GM21367 (cell line): Measurements from ENCODE around the gene PSMC3IP.
A peak's percentile ranks its signal among the peaks of the same experiment; 100 is the strongest.

ENCODE experiments used
- ATAC-seq: cut with Tn5 transposase; IDR thresholded peaks from one replicate; pipeline ENCODE4 v1.9.1; 2021; ENCODE audit not compliant: unreplicated experiment

Gene PSMC3IP

DNA sequence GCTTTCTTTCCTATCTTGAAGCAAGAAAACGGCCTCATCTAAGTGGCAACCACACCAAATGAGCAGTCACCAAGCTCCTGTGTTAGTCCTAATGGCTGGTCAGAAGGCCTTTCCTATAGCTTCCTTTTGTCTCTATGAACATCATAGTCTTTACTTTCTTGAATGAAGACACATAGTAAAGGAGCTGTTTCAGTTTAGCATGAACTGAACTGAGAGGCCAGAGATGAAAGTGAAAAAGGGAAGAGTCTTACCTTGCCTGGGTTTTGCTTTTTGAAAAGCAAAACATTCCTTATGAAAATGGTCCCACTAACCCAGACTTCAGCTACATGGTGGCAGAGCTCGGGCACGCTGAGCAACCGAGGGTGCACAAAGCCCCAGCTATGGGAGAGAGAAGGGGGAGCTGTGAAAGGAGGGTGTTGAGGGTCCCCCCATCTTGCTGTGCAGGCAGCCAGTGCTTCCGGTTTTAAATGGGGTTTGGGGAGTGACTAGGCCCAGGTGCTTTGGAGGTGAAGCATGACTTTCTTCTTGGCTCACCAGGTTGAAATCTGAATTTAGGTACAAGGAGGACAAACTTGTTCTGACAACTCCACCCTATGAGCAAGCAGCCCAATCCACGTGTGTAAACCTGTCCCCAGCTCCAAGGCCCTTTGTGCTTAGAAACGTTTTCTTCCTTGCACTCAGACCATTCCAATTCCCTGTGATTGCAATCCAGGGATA lies 9.1 kb upstream of the PSMC3IP start:
- ATAC-seq = no peak

DNA sequence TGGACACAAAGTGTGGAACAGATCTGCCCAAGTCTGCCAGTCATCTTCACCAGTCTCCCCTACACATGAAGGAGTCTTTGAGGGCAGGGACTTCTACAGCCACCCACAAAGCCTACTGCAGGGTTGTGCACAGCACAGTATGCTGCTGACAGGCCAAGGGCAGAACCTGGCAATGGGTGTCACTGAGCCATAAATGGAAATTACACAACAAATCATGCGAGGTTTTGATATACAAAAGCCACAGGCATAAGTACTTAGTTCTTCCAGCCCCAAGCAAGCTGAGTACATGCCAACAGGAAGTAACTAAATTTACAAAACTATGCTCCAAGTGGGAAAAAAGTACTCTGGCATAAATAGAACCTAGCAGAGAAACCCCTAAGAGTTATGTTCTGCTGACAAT lies 7.8 kb upstream of the PSMC3IP start:
- ATAC-seq = no peak

DNA sequence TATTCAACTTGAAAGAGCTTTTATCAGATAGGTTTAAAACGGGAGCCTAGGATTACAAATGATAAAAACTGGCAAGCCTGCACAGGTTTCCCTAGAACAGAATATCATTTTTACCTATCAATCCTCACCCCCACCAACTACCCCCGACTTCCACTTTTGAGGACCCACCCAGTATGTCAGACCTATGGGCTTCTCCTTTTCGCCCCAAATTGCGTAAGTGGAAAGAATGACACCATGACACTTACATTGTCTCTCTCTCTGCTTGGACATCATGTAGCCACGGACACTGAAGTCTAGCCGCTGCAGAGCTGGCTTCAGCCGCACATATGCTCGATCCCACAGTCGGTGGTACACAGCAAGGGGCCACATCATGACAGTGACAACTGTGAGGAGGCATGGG lies 7.4 kb upstream of the PSMC3IP start:
- ATAC-seq = no peak

DNA sequence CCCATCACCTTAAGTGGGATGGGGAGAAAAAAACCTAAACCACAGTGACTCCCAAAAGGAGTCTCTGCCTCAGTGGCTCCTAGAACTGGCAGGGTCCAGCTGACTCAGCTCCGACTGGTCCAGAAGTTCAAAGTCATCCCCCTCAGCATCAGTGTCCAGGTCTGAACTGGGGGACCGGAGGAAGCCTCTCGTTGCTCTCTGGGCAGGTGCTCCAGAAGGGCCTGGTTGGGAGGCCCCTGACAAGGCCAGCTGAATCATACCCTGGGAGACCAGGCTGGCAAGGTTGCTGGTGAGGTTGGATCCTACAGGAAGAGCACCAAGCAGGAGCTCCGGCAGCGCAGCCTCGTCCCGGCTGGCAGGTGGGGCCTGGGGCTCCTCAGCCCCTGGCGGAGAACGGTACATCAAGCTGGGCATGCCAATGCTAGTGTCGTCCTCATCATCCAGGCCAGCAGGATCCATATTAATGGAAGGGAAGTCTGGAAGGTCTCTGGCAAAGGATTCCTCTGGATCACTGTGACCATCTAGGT lies 4.3 kb upstream of the PSMC3IP start:
- no peak for ATAC-seq

DNA sequence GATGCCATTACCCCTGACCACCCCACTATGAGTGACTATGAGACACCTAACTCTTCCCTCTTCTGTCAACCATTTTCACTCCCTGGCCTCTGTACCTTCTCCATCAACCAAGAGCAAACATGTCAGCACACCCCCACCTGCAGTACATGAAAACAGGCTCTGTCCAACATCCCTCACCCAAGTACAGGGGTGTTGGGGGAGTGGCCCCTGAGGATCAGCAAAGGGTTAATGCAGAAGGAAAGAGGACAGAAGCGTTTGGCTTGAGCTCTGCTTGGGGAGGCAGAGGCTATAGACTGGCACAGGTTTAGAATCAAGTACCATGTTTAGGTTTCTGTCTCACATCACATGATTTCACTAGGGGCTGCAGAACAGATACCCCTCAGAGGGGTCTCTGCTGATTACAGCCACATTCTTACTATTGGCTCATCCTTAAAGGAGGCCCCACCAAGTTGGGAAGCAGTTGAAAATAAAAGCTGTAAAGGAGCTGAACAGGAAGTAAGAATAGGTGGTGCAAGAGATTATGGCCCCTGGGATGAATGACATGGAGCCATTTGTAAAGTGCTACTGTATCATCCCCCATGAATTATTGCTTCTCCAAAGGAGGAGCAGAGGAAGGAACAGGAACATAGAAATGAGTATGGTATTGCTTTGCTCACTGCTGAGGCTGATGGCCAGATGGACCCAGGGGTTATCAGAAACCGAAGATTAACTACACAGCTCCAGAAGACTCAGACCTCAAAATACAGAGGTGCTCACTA lies 2.4 kb upstream of the PSMC3IP start:
- ATAC-seq = no peak

DNA sequence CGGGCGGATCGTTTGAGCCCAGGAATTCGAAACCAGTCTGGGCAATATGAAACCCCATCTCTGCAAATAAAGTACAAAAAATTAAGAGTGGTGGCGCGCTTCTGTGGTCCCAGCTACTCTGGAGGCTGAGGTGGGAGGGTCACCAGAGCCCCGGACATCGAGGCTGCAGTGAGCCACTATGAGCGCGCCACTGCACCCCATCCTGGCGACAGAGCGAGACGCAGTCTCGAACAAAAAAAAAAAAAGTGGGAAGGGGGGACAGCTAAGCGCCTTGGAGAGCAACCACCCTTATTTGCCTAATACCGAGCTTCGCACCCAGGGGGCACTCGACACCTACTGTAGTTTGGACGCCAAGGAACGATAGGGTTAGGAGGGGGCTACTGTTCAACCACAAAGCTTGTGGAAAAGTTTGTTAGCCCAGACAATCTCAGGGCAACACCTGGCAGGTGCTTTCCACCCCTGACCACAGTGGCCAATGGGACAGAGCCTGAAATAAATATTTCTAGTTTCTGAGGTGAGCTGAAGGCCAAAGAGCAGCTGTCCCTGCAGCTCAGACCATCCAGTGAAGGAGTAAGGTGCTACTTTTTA lies 847 bp upstream of the PSMC3IP start:
- no peak for ATAC-seq

DNA sequence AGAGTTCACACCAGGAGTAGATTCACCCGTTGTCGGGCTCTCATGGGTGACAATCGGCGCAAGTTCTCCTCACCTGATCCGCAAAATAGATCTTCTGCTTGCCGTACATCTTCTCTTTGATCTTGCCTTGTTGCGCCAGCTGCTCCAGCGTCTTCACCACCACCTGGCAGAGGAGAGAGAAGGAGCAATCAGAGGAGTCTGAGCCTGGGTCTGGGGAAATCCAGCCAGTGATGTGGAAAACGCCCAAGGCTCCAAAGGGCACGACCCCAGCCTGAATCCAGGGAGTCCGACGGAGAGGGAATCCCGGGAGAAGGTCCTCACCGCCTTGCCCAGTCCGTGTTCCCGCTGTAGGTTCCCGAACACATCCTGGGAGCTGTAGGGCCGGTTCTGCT lies 393 bp downstream of the PSMC3IP start:
- ATAC-seq = no peak

DNA sequence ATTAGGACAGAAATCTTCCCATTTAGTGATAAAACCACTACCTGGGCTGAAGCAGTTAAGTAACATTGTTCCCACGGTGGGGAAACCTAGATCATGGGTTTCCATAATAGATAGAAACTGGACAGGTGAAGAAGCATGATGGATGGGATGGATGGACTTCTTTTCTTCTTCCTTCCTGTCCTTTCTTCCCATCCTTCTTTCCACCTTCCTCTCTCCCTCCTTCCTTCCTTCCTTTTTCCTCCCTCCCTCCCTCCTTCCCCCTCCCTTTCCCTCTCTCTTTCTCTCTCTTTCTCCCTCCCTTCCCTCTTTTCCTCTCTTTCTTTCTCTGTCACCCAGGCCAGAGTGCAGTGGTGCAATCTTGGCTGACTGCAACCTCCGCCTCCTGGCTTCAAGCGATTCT lies 3.1 kb downstream of the PSMC3IP start:
- no peak for ATAC-seq

DNA sequence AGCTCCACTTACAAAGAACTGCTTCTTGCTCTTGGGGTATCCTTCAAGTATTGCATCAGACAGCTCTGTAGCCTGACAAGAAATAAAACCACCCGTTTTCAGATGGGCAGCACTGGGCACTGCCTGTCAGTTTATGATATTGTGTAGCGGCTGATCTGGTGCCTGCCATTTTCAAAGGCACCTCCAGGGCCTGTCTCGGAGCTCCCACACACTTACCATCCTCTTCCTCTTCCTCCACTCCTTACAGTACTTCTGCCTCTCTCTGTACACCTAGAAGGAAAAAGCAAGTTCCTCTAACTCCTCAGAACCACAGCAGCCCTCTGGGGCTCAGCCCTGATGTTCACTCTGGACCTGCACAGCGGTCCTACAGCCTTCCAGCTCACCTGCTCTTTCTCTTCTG lies 4.4 kb downstream of the PSMC3IP start:
- no peak for ATAC-seq

DNA sequence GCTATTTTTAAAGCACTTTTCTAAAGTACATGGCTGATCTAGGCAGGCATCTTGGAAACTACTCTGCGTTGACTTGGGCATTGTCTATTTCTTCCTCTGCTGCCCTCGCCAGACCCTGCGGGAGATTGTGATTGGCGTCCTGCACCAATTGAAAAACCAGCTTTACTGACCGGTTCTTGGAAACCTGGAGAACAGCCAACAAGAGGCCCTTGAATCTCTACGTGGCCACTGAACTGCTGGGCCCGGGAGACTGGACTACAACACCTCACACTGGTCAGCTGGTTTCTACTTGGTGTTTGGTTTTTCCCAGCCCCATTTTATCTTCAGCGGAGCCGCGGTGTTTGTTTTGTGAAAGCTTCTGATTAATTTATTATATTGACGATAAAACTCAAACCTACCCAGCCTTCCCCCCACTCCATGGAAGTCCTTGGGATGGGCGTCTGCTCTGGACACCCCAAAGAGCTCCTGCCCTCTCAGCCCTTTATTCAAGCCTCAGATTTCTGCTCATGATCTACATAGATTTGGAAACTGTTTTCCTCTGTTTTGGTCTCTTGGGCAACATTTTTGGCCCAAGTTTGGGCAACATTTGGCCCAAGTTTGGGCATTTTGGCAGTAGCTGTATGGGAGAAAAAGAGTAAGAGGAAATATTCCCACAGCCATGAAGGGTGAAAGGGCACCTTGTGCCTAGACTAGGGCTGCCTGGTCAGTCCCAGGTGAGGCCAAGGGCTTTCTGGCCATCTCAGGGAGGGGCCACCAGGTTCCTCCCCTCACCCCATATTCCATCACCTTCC lies 5.9 kb downstream of the PSMC3IP start:
- no peak for ATAC-seq

DNA sequence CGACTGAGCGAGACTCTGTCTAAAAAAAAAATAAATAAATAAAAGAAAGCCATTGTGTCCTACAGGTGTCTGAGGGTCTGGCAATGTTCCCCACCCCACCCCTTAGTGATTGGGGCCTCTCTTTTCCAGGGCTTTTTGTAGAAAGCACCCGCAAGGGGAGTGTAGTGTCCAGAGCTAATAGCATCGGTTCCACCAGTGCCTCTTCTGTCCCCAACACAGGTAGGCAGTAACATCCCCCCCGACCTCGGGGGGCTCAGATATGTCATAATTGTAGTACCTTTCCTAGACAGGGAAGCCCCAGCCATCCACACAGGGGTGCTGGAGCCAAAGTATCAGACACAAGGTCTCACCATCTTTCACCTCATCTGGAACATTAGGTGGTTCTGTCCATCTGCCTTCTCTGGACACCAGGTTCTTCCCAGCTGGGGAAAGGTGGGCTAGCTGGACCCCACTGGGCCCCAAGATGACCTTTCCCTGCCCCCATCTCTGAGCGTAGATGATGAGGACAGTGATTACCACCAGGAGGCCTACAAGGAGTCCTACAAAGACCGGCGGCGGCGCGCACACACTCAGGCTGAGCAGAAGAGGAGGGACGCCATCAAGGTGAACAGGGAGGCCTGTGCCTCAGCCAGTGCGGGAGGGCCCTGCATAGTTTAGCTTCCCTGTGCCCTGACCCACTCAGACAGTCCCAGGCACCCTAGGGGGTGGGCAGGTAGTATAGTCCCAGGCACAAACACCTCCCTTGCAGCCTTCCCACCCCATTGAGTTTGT lies 9.0 kb downstream of the PSMC3IP start:
- no peak for ATAC-seq

DNA sequence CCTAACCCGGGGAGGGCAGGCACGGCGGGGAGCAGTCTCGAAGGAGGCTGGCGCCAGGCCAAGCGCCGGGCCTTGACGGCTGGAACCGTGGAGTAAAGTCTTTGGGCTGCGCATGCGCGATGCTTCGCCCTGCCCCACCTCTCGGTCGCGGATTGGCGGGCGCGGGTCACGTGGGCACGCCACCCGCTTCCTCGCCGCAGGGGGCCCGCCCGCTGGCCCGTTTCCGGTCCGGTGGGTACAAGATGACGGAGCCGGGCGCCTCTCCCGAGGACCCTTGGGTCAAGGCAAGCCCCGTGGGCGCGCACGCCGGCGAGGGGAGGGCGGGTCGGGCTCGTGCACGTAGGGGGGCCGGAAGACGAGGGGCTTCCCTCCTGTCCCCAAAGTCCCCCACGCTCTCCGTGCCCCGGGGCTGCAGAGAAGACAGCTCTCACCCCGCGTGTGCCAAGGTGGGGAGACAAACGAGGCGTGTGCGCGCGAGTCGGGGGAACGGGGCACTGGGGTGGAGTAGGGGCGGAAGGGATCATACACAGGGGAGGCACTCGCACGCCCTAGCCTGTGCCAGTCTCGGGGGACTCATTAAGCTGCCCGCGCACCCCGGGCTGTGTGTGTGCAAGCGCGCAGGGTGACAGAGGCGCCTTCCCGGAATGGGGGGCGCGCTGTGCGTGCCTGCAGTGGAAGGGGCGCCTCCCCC lies 10.5 kb downstream of the PSMC3IP start, which contains the start of gene MLX:
Gene MLX (plus strand): TSS at position 218 of the 691 bp plus-strand sequence. CDS start 25 bp downstream, at position 243.
- ATAC-seq = peak; percentile 36

DNA sequence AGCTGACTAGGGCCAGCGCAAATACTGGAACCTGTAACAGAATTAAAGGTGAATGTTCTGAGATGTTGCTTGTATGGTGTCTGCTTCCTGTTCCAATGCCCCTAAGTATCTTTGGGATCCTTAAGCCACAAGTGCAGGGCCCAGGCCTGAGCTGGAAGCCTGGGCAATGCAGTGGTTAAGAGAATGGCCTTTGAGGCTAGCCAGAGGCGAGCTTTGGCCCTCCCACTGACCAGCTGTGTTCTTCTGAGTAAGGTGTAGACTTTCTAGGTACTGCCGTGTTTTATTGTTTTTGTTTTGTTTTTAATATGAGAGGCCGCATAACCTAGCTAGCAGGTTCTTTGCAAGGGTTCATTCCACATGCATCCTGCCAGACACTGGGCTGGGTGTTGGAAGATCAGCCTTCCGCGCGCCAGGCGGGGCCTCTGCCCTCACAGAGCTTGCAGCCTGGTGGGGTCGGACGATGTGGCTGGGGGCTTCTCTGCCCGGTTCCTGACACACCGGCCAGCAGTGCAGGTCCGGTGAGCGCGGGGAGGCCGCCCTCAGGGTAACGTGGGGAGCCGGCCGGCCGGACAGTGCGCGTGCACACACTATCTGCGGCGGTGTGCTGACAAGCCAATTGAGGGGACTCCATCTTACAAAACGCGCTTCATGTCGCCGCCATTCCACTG lies 11.2 kb downstream of the PSMC3IP start:
- peak; percentile 3 for ATAC-seq

DNA sequence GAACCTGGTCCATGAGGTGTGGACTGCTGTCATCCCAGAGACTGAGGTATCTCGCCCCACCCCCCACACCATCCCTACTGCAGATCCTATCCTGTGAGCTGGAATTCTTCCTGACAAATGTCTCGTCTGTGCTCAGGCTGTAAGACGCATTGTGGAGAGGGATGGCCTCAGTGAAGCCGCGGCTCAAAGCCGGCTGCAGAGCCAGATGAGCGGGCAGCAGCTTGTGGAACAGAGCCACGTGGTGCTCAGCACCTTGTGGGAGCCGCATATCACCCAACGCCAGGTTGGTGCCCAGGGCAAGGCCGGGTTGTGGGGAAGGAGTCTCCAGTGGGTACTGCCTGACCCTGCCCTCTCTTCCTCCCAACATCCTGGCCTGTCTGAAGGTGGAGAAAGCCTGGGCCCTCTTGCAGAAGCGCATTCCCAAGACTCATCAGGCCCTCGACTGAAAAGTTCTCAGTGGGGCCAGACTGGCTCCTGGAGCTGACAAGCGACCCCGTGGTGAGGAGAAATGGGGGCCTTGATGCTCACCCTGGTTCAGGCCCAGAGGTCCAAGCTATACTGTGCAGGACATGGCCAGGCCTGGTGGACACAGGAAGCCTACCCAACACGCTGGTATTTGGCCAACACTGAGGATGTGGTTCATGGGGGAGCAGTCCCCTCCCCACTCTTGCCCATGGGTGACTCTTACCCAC lies 11.9 kb downstream of the PSMC3IP start:
- ATAC-seq = no peak

DNA sequence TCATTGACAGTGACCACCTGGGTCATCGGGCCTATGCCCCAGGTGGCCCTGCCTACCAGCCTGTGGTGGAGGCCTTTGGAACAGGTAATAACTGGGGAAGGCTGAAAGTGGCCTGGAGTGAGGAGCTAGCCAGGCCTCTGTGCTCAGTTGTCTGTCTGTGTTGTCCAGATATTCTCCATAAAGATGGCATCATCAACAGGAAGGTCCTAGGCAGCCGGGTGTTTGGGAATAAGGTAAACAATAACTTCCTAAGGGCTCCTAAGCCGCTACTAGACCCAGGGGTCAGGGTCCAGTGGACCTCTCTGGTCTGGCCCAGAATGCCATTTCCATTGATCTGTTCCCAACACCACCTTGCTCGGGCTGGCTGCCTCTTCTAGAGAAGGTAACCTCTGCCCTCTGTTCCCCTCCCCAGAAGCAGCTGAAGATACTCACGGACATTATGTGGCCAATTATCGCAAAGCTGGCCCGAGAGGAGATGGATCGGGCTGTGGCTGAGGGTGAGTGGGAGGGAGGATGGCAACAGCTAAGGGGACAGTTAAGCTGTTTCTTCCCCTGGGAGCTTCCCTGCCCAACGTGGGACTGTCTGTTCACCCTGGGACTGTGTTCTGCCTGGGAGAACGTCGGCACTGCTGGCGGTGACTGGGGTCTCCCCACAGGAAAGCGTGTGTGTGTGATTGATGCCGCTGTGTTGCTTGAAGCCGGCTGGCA lies 12.6 kb downstream of the PSMC3IP start:
- ATAC-seq = no peak

DNA sequence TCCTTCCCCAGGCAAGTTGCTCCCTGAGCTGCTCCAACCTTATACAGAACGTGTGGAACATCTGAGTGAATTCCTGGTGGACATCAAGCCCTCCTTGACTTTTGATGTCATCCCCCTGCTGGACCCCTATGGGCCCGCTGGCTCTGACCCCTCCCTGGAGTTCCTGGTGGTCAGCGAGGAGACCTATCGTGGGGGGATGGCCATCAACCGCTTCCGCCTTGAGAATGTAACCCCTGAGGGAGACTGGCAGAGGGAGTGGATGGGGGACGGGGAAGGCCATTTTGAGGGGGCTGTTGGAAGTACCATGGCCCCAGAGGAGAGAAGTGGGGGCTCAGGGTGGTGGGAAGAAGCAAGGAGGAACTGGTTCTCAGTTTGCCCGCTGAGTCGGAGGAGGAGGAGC lies 13.6 kb downstream of the PSMC3IP start:
- no peak for ATAC-seq

DNA sequence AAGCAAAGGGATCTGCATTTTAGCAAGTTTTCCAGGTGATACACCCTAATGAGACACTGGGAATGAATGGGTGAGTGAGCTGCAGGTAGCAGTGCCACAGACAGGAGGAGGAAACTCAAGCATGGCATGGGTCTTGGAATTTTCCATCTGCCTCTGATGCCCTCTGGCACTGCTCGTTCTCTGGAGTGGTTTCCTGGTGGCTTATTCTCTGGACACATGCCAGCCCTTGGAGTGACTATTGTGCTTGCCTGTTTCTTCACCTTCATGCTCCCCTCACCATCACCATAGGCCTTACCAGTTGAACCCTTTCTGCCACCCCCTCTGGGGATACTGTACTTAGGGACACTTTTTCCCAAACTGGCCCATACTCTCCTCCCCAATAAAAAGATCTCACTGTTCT lies 14.0 kb downstream of the PSMC3IP start:
- no peak for ATAC-seq

DNA sequence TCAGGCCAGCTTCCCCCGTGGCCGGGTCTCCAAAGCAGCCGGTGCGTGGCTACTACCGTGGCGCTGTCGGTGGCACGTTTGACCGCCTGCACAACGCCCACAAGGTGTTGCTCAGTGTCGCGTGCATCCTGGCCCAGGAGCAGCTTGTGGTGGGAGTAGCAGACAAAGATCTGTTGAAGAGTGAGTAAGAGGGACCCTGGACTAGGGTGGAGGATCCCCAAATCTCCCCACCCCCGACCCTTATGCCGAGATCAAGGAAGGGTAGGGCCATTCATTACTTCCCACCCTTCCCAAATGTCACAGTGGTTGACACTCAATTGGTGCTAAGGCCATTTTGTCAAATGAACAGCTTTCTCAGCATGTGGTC lies 14.4 kb downstream of the PSMC3IP start:
- no peak for ATAC-seq
